Muscle layer of colon (tissue), 2 donors: ENCODE results near the gene IARS2.
"Not testable (repeated sequence)": the region's sequence is repeated elsewhere in the genome, so short reads cannot be mapped to it uniquely, and the experiment has no call there.

Experiments
- H3K27ac ChIP-seq: one replicate; pipeline ENCODE4 v1.7.0; 2013; ENCODE audit warnings: low read depth, mild to moderate bottlenecking, low read length, moderate library complexity
- H3K27me3 ChIP-seq, 2 donors: one replicate each; pipeline ENCODE4 v1.7.0; 2013; ENCODE audit warnings: low read length in 2 of 2, mild to moderate bottlenecking in 2 of 2; ENCODE audit not compliant: insufficient read depth in 2 of 2, control insufficient read depth in 1 of 2
- H3K36me3 ChIP-seq: one replicate; pipeline ENCODE4 v1.7.0; 2013; ENCODE audit warnings: mild to moderate bottlenecking, low read length; ENCODE audit not compliant: insufficient read depth
- H3K4me1 ChIP-seq: one replicate; pipeline ENCODE4 v1.7.0; 2013; ENCODE audit warnings: mild to moderate bottlenecking, low read length; ENCODE audit not compliant: insufficient read depth
- H3K4me3 ChIP-seq, 2 donors: one replicate each; pipeline ENCODE4 v1.7.0; 2013; ENCODE audit warnings: low read length in 2 of 2, low read depth in 1 of 2, mild to moderate bottlenecking in 1 of 2, moderate library complexity in 1 of 2
- H3K9ac ChIP-seq: one replicate; pipeline ENCODE4 v1.7.0; 2013; ENCODE audit warnings: low read length
- H3K9me3 ChIP-seq: one replicate; pipeline ENCODE4 v1.7.0; 2013; ENCODE audit warnings: mild to moderate bottlenecking, low read length
- donor health status: abdominal sarcoma.
- donor health status: Adenocarcinoma of cecum.

IARS2 gene

GRCh38 chr1:220077887-220078286, 16.0 kb upstream of the IARS2 start:
- Histone ChIP-seq H3K36me3 (peaks cover 4% of the 10 kb centered on the region), H3K27ac (no peak overlapping the region), H3K27me3 (no peaks in the 10 kb centered on the region), H3K4me1 (no peaks in the 10 kb centered on the region), H3K9ac (no peak overlapping the region), H3K9me3 (no peaks in the 10 kb centered on the region), H3K4me3 (no peak overlapping the region)

DNA sequence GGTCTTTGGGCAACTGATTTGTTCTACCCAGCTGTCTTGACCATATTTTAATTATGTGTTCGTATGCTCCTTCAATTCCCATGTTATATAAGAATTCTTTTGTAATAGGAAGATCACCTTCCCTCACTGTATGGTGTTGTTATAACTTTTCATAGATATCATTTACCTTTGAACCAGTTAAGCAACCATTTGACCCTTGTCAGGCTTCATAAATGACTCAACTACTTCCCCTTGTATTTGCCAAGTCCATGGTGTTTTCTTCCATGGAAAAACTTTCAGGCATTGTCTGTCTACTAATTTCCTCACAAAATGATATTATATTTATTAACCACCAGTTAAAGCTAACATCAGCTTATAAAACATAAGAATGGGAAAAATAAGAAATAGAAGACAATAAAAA, 9.5 kb upstream of the IARS2 start:
- Histone ChIP-seq H3K27ac (no peak overlapping the region), H3K36me3 (no peaks in the 10 kb centered on the region), H3K4me3 (no peak overlapping the region), H3K9me3 (no peaks in the 10 kb centered on the region), H3K9ac (no peak overlapping the region), H3K4me1 (no peaks in the 10 kb centered on the region), H3K27me3 (no peaks in the 10 kb centered on the region)

GRCh38 chr1:220086261-220086686, 7.7 kb upstream of the IARS2 start:
- H3K9me3 ChIP-seq, H3K36me3 ChIP-seq, H3K27me3 ChIP-seq, H3K4me1 ChIP-seq, H3K27ac ChIP-seq, H3K4me3 ChIP-seq, H3K9ac ChIP-seq: not testable (repeated sequence)

- Histone ChIP-seq H3K36me3 (no peaks in the 10 kb centered on the region), H3K4me3 (peak within 1 kb of the TSS; percentile 66 to 86)
Measured at GRCh38 chr1:220089650-220090556, 4.0 kb upstream of the IARS2 start, which contains the start of gene BPNT1. Gene BPNT1 (minus strand): TSS chr1:220089788. CDS start chr1:220079846, 9,942 bp downstream.

GRCh38 chr1:220092694-220093093, 1.2 kb upstream of the IARS2 start:
- Histone ChIP-seq H3K4me3 (no peak overlapping the region), H3K36me3 (no peaks in the 10 kb centered on the region), H3K4me1 (peaks cover 19% of the 10 kb centered on the region), H3K27ac (no peak overlapping the region), H3K9me3 (no peaks in the 10 kb centered on the region), H3K9ac (no peak overlapping the region), H3K27me3 (no peaks in the 10 kb centered on the region)

More at GRCh38 chr1:220089650-220090556, 4.0 kb upstream of the IARS2 start, which contains the start of gene BPNT1:
- peak within 1 kb of the TSS; percentile 35 for H3K27ac ChIP-seq
- H3K9ac ChIP-seq: peak within 1 kb of the TSS; percentile 44
- H3K9me3 ChIP-seq: no peaks in the 10 kb centered on the region
- peaks cover 9% of the 10 kb centered on the region for H3K4me1 ChIP-seq
- H3K27me3 ChIP-seq: no peaks in the 10 kb centered on the region

DNA sequence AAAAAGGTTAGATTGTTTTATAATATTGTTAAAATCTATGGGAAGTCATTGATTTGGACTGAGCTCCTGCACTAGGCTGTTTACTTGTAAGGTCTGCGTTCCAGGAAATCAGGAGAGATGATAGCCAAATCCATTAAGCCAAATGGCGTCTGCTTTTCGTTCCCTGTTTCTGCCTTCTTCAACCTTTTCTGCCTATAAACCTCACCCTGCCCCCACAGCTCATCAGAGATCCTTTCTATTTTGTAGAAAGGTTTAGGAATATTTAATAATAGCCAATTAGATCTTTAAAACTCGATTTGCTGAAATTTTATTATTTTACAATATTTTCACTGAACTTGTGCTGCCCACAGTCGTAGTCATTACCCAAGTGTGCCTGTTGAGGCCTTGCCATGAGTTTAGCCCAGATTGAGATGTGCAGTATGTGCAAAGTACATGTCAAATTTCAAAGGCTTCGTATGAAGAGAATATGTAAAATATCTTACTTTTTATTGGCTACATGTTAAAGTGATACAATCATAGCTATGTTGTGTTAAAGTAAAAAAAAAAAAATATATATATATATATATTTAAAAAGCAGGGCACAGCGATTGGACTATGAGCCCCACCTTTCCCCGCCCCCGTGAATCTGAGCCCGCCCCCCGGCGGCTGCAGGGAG, 444 bp upstream of the IARS2 start:
- H3K27ac ChIP-seq: no peak overlapping the region
- H3K9ac ChIP-seq: no peak overlapping the region
- peaks cover 3% of the 10 kb centered on the region for H3K36me3 ChIP-seq
- no peaks in the 10 kb centered on the region for H3K9me3 ChIP-seq
- no peaks in the 10 kb centered on the region for H3K27me3 ChIP-seq
- H3K4me1 ChIP-seq: peaks cover 19% of the 10 kb centered on the region
- peak overlapping the region; percentile 18 to 67 for H3K4me3 ChIP-seq

- peaks cover 17% of the 10 kb centered on the region for H3K36me3 ChIP-seq
- H3K4me3 ChIP-seq: no peak overlapping the region
Measured at GRCh38 chr1:220099826-220100225, 5.9 kb downstream of the IARS2 start.

GRCh38 chr1:220110473-220110872, 16.5 kb downstream of the IARS2 start:
- not testable (repeated sequence) for H3K27ac ChIP-seq, H3K9ac ChIP-seq, H3K4me3 ChIP-seq, H3K27me3 ChIP-seq, H3K4me1 ChIP-seq, H3K9me3 ChIP-seq
- peaks cover 55% of the 10 kb centered on the region for H3K36me3 ChIP-seq

More at GRCh38 chr1:220099826-220100225, 5.9 kb downstream of the IARS2 start:
- Histone ChIP-seq H3K9me3 (no peaks in the 10 kb centered on the region), H3K4me1 (peaks cover 11% of the 10 kb centered on the region), H3K27me3 (no peaks in the 10 kb centered on the region), H3K27ac (no peak overlapping the region), H3K9ac (no peak overlapping the region)

- peaks cover 46% of the 10 kb centered on the region for H3K36me3 ChIP-seq
- H3K9ac ChIP-seq, H3K9me3 ChIP-seq, H3K27ac ChIP-seq, H3K4me1 ChIP-seq, H3K27me3 ChIP-seq, H3K4me3 ChIP-seq: not testable (repeated sequence)
Measured at GRCh38 chr1:220112600-220112999, 18.7 kb downstream of the IARS2 start.

DNA sequence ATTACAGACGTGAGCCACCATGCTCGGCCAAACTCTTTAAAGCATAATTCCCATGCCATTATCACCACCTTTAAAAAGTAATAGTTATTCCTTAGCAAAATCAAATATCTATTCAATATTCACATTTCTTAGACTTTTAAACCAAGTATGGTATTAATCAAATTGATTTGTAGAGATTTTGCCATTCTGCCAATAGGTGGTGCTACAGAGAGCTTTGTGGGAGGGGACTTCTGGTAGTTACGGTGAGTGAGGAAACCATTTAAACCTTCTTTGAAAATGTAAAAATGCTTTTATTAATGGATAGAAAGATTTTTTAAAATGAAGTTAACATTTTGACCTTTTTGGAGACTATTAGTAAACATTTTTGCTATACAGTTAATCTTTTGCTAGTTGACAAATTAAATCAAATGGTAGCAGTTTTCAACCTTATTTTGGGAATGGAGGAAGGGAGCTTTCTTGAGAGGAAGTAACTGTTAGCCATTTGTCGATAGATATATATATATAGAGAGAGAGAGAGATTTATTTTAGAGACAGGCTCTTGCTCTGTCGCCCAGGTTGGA, 19.3 kb downstream of the IARS2 start:
- Histone ChIP-seq H3K4me1 (no peaks in the 10 kb centered on the region), H3K9me3 (no peaks in the 10 kb centered on the region), H3K36me3 (peaks cover 43% of the 10 kb centered on the region), H3K27ac (no peak overlapping the region), H3K27me3 (no peaks in the 10 kb centered on the region), H3K4me3 (no peak overlapping the region), H3K9ac (no peak overlapping the region)

DNA sequence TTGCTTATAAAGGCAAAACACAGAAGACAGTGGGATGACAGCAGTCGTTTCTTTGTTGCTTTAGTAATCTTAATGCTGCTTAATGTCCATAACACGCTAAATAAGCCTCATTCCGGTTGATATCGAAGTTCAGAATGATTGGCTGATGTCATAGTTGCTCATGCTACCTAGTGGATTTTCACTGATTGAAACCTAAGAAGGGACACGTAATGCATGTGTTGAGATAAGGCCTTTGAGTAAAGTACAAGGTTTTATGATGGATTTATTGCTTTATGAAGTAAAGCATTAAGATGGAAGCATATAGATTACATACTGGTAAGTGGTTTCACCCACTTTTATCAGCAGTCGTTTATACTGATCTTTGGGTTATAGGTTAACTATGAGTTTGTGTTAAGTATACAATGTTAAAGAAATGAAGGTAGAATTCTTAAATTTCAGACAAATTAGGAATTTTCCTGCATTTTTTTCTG, 25.1 kb downstream of the IARS2 start:
- H3K9ac ChIP-seq: no peak overlapping the region

More for the DNA sequence above, 25.1 kb downstream of the IARS2 start:
- no peak overlapping the region for H3K27ac ChIP-seq
- H3K27me3 ChIP-seq: no peaks in the 10 kb centered on the region
- H3K4me1 ChIP-seq: no peaks in the 10 kb centered on the region
- no peak overlapping the region for H3K4me3 ChIP-seq
- H3K9me3 ChIP-seq: no peaks in the 10 kb centered on the region
- H3K36me3 ChIP-seq: peaks cover 18% of the 10 kb centered on the region
